ENCODE measurements around the gene ALDH1B1.

GRCh38 chr9:38350529-38350928 is 42.0 kb upstream of the ALDH1B1 start:
- TF ChIP-seq CTCF (IDR thresholded peaks at IDR 0.05) (no peak), POLR2A (IDR thresholded peaks at IDR 0.05) (no peak)
